Endothelial cell of umbilical vein (primary cell): ENCODE data around the gene ATN1. TPM values are rescaled to one million over a fixed set of nuclear protein-coding genes. Genes with fewer than 3 reads are reported as not detected.

Experiments
- BruUV-seq: library from RNA; stranded (reverse); fragments of 400-500 nt; replicated peaks from 2 replicates; lab custom pipeline; 2021; lab: Mats Ljungman, UMichigan
- CTCF ChIA-PET: fragments of 300-600, 350-600 bp; sonication (Branson Sonifier 250); formaldehyde crosslinking; loops from one replicate; lab custom pipeline; 2021; ENCODE audit warnings: antibody characterized with exemption, inconsistent platforms; lab: Charles Lee
- POLR2A ChIA-PET: fragments of 300-600, 350-600 bp; sonication (Branson Sonifier 250); formaldehyde crosslinking; loops from one replicate; lab custom pipeline; 2021; ENCODE audit warnings: antibody characterized with exemption, inconsistent platforms; lab: Charles Lee
- DNase-seq: peaks from one replicate; pipeline ENCODE4 v3.0.0-alpha.2; 2011; ENCODE audit warnings: low read depth, low spot score
- FAIRE-seq: peaks from 2 replicates; lab custom pipeline; 2011; peaks lifted over from hg19 to GRCh38; lab: Jason Lieb, UNC
- H2AFZ ChIP-seq: 2 replicates; pipeline ENCODE4 v1.6.0; 2012; ENCODE audit warnings: low read depth, low read length, control low read depth, inconsistent platforms
- H3K27ac ChIP-seq: 2 replicates; pipeline ENCODE4 v1.5.1; 2011; ENCODE audit warnings: low read depth, mild to moderate bottlenecking, control low read depth, low read length, moderate library complexity; ENCODE audit not compliant: insufficient read depth
- H3K27me3 ChIP-seq, 2 experiments: 2 replicates each; pipeline versions ENCODE4 v1.6.0 to v1.6.1; 2011; ENCODE audit warnings: low read length in 2 of 2, mixed read lengths in 1 of 2; ENCODE audit not compliant: control insufficient read depth in 2 of 2, insufficient read depth in 2 of 2
- H3K36me3 ChIP-seq, 2 experiments: 2 replicates in 1 of 2; 3 replicates in 1 of 2; pipeline ENCODE4 v1.5.1; 2011; ENCODE audit warnings: low read length in 2 of 2, mild to moderate bottlenecking in 1 of 2, moderate library complexity in 1 of 2; ENCODE audit not compliant: control insufficient read depth in 2 of 2, insufficient read depth in 2 of 2; ENCODE audit errors: extremely low read depth in 1 of 2
- H3K4me1 ChIP-seq: 3 replicates; pipeline ENCODE4 v1.5.1; 2011; ENCODE audit warnings: mild to moderate bottlenecking, low read length; ENCODE audit not compliant: control insufficient read depth, insufficient read depth; ENCODE audit errors: extremely low read depth
- H3K4me2 ChIP-seq: 2 replicates; pipeline ENCODE4 v1.6.1; 2011; ENCODE audit warnings: low read length, control low read depth, mixed read lengths; ENCODE audit not compliant: insufficient read depth
- H3K4me3 ChIP-seq, 3 experiments: fragments of 200-600 bp in 1 of 3; sonication (generic), shearing (Covaris generic) in 1 of 3; replicated peaks in 1 of 3; 2 replicates each; pipeline ENCODE4 v1.5.1; 2011 to 2016; ENCODE audit warnings: control low read depth in 3 of 3, low read length in 3 of 3, mild to moderate bottlenecking in 2 of 3, inconsistent platforms in 1 of 3, low read depth in 1 of 3, moderate library complexity in 1 of 3; ENCODE audit not compliant: insufficient read depth in 1 of 3
- H3K79me2 ChIP-seq: 2 replicates; pipeline ENCODE4 v1.6.0; 2012; ENCODE audit warnings: low read length, inconsistent platforms; ENCODE audit not compliant: control insufficient read depth, insufficient read depth
- H3K9ac ChIP-seq: replicated peaks from 2 replicates; pipeline ENCODE3; 2011; ENCODE audit warnings: low read length, control low read depth; ENCODE audit not compliant: insufficient read depth; ENCODE audit errors: extremely low read depth
- H3K9me1 ChIP-seq: replicated peaks from 3 replicates; pipeline ENCODE4 v1.6.0; 2011; ENCODE audit warnings: mild to moderate bottlenecking, low read length; ENCODE audit not compliant: control insufficient read depth, insufficient read depth; ENCODE audit errors: extremely low read depth
- H3K9me3 ChIP-seq: replicated peaks from 2 replicates; pipeline ENCODE4 v1.5.1; 2012; ENCODE audit warnings: low read length, inconsistent platforms; ENCODE audit not compliant: control insufficient read depth, insufficient read depth
- H4K20me1 ChIP-seq: replicated peaks from 2 replicates; pipeline ENCODE3; 2011; ENCODE audit warnings: mild to moderate bottlenecking, low read length; ENCODE audit not compliant: control insufficient read depth, insufficient read depth; ENCODE audit errors: extremely low read depth
- CTCF ChIP-seq, 2 donors: IDR thresholded peaks; 1 replicate in 1 of 2; 2 replicates in 1 of 2; pipeline ENCODE4 v1.5.1; 2011; ENCODE audit warnings: low read length in 2 of 2, mild to moderate bottlenecking in 2 of 2, moderate library complexity in 2 of 2, control low read depth in 1 of 2, inconsistent platforms in 1 of 2, low read depth in 1 of 2; ENCODE audit not compliant: insufficient read depth in 1 of 2; ENCODE audit errors: extremely low read depth in 1 of 2
- EZH2 ChIP-seq: IDR thresholded peaks from 2 replicates; pipeline ENCODE4 v1.6.1; 2012; ENCODE audit warnings: borderline replicate concordance, low read depth, mild to moderate bottlenecking, moderate library complexity, low read length, inconsistent platforms; ENCODE audit not compliant: severe bottlenecking
- FOS ChIP-seq: IDR thresholded peaks from 2 replicates; pipeline ENCODE4 v1.6.1; 2011; ENCODE audit warnings: mild to moderate bottlenecking, low read length, moderate library complexity, borderline replicate concordance; ENCODE audit not compliant: insufficient read depth
- GATA2 ChIP-seq: IDR thresholded peaks from 2 replicates; pipeline ENCODE4 v1.7.0; 2011; ENCODE audit warnings: low read depth, mild to moderate bottlenecking, moderate library complexity, mixed read lengths, low read length; ENCODE audit not compliant: insufficient read length, insufficient read depth
- JUN ChIP-seq: IDR thresholded peaks from 2 replicates; pipeline ENCODE4 v1.6.1; 2011; ENCODE audit warnings: borderline replicate concordance, low read depth; ENCODE audit not compliant: insufficient read length, insufficient read depth
- MAX ChIP-seq: IDR thresholded peaks from 2 replicates; pipeline ENCODE4 v1.6.1; 2011; ENCODE audit not compliant: insufficient read depth, insufficient read length
- MYC ChIP-seq: IDR thresholded peaks from one replicate; pipeline ENCODE4 v1.6.1; 2011; ENCODE audit warnings: mild to moderate bottlenecking, low read depth, low read length
- POLR2A ChIP-seq: IDR thresholded peaks from 2 replicates; pipeline ENCODE4 v1.6.1; 2012; ENCODE audit warnings: low read depth, mild to moderate bottlenecking, control low read depth, low read length
- POLR2AphosphoS5 ChIP-seq: IDR thresholded peaks from 2 replicates; pipeline ENCODE4 v1.6.1; 2012; ENCODE audit warnings: low read depth, mild to moderate bottlenecking, control low read depth, low read length, moderate library complexity; ENCODE audit not compliant: insufficient read depth
- dilution Hi-C: fragments of 300-500 bp; cut with MboI; formaldehyde crosslinking; loops from one replicate; pipeline ENCODE4 v1.15.0; 2019; ENCODE audit warnings: low sequenced_read_pairs; ENCODE audit not compliant: extremely low pct_ligation_motif_present
- intact Hi-C: fragments of 100-400 bp; cut with micrococcal nuclease; formaldehyde crosslinking; loops from one replicate; pipeline ENCODE4 v1.10.0; 2022
- polyA plus RNA-seq, 4 experiments: library from polyadenylated mRNA; depleted of rRNA in 3 of 4; stranded (reverse) in 3 of 4; unstranded in 1 of 4; fragments of >200 nt; gene quantifications; 2 replicates each; pipeline versions ENCODE4 v1.2.1 to v1.2.3, GENCODE V29; 2011 to 2012; ENCODE audit warnings: missing spikeins in 1 of 4
- total RNA-seq: library from RNA; stranded (reverse); gene quantifications from 2 replicates; pipeline ENCODE4 v1.2.3, GENCODE V29; 2021

The ATN1 gene
- total and polyA plus RNA-seq, 2 donors (not counting 3 experiments of a cell fraction or from before 2014, with no cell fraction given) = 46.4 to 117 TPM

- Histone ChIP-seq H3K79me2 (no peaks in the 10 kb centered on the region), H2AFZ (peak overlapping the region; percentile 89), H3K27me3 (no peaks in the 10 kb centered on the region), H3K9me1 (no peaks in the 10 kb centered on the region), H3K36me3 (peaks cover 5 to 7% of the 10 kb centered on the region in 2 experiments), H3K4me1 (peaks cover 18% of the 10 kb centered on the region), H3K9me3 (no peaks in the 10 kb centered on the region), H3K4me2 (no peak overlapping the region), H3K27ac (peak overlapping the region; percentile 69), H4K20me1 (no peaks in the 10 kb centered on the region), H3K9ac (no peak overlapping the region), H3K4me3 (no peak overlapping the region)
- no TSS peak for BruUV-seq
- TF ChIP-seq GATA2 (no peak), EZH2 (no peak), MYC (no peak), MAX (no peak), CTCF (IDR thresholded peaks at IDR 0.05; ENCODE audit: extremely low read depth in 1 of 2, insufficient read depth in 1 of 2, low read depth in 1 of 2, low read length in 2 of 2) (no peak), POLR2A (no peak), FOS (no peak), POLR2AphosphoS5 (no peak), JUN (no peak)
- FAIRE-seq (no peak), DNase-seq (no peak)
- POLR2A ChIA-PET = interaction anchor here (1.5 kb wide), 1 partner anchor 17 kb away, joined by 5 read pairs; the partner anchor contains the start of genes C12orf57 and RNU7-1
- dilution Hi-C loops (no loop called here), intact Hi-C loops (no loop called here)
- CTCF ChIA-PET = interaction anchor here (1.5 to 3.2 kb wide), 5 partner anchors 10 to 91 kb away, joined by 3 to 34 read pairs (median 6); partner anchors contain the start of genes C12orf57, PTPN6 and RNU7-1
Observed at GRCh38 chr12:6960593-6961277, 33.0 kb downstream of the ATN1 start.
